ENCODE results near the gene MED29. TPM values are rescaled to one million over a fixed set of nuclear protein-coding genes. Genes with fewer than 3 reads are reported as not detected.

Gene MED29
- total RNA-seq, 1 experiment from 2014 or later: 37.1 TPM

DNA sequence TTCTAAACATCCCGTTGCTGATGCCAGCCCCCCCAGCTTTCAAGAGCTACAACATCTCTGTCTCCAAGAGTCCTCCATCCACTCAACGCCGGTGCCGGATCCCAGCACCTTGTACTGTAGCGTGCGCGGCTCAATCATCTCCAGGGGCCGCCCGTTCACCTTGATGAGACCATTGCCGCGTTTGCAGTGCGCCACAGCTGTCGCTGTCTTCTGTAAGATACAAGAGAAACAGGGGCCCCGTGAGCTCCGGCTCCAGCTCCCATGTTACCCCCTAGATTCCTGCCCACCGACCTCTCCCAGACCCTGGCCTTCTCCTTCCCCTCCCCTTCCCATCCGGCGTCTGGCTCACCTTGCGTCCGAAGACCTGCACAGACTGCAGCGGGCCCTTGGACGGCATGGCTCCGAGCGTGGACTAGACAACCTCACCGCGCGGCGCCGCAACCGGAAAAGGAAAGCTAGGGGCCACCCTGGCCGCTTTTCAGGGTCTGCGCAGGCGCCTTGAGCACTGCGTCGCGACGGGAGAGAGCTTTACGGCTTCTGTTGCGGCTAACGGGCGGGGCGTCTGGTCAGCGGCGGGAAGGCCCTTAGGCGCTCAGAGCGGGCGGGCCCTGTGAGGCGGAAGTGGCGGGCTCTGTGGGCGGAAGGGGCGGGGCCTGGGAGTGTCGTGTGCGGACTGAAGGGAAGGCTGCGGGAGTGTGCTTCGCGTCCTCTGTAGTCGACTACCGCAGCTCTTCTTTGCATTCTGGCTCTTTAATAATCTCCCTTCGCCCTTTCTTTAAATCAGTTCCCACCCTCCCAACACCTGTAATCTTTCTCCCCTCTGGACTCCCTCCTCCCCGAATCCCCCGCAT is 44.5 kb downstream of the MED29 start, which contains the start of gene RPS16:
TSS of gene RPS16 (minus strand) at position 451 of the 851 bp plus-strand sequence. CDS start at position 397, 54 bp downstream.
- no peak for TF ChIP-seq EZH2 (IDR thresholded peaks at IDR 0.05; ENCODE audit: borderline replicate concordance, low read depth, low read length, poor library complexity, severe bottlenecking)
- TF ChIP-seq, protein P1, sequence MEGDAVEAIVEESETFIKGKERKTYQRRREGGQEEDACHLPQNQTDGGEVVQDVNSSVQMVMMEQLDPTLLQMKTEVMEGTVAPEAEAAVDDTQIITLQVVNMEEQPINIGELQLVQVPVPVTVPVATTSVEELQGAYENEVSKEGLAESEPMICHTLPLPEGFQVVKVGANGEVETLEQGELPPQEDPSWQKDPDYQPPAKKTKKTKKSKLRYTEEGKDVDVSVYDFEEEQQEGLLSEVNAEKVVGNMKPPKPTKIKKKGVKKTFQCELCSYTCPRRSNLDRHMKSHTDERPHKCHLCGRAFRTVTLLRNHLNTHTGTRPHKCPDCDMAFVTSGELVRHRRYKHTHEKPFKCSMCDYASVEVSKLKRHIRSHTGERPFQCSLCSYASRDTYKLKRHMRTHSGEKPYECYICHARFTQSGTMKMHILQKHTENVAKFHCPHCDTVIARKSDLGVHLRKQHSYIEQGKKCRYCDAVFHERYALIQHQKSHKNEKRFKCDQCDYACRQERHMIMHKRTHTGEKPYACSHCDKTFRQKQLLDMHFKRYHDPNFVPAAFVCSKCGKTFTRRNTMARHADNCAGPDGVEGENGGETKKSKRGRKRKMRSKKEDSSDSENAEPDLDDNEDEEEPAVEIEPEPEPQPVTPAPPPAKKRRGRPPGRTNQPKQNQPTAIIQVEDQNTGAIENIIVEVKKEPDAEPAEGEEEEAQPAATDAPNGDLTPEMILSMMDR (conservative IDR thresholded peaks at IDR 0.05; ENCODE audit: low read depth, low read length): no peak

DNA sequence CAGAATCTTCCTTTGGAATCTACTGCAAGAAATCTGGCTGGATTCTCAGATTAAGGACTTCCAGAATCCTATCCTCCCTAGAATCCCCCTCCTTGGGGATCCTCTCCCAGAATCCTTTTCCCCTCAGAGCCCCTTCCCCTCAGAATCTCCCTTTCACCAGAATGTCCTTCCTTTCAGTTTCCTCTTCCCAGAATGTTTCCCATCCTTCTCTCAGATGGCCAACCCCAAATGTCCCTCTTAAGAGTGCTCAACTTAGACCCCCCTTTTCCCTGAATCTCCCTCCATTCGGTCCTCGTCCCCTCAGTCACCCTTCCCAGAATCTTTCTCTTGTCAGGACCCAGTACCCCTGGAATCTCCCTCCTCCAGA is 45.2 kb downstream of the MED29 start:
- POLR2A ChIA-PET (ENCODE audit: low non-redundant PET): interaction anchor here (0.6 to 1.6 kb wide), 12 partner anchors 9 to 1152 kb away, joined by 3 to 10 read pairs (median 6); partner anchors contain the start of genes MED29, PAF1 and SUPT5H
- H3K27ac ChIP-seq (ENCODE audit: low read depth, low read length, poor library complexity, severe bottlenecking): peak overlapping the region; percentile 97

More for the DNA sequence above, 44.5 kb downstream of the MED29 start, which contains the start of gene RPS16:
- Histone ChIP-seq H3K4me3 (ENCODE audit: low read depth, low read length, poor library complexity, severe bottlenecking) (peak within 1 kb of the TSS; percentile 100), H3K36me3 (ENCODE audit: insufficient read depth, low read length, poor library complexity, severe bottlenecking) (peaks cover 34% of the 10 kb centered on the region), H3K27ac (ENCODE audit: low read depth, low read length, poor library complexity, severe bottlenecking) (peak within 1 kb of the TSS; percentile 97), H3K4me1 (ENCODE audit: insufficient read depth, low read length, poor library complexity, severe bottlenecking) (peaks cover 12% of the 10 kb centered on the region), H3K27me3 (replicated peaks; ENCODE audit: insufficient read depth, low read depth, low read length, poor library complexity) (no peaks in the 10 kb centered on the region), H3K9me3 (ENCODE audit: low read depth, low read length, poor library complexity, severe bottlenecking) (no peaks in the 10 kb centered on the region)
- intact Hi-C loops (cut with micrococcal nuclease; ENCODE audit: unreplicated experiment): no loop called here
- DNase-seq (ENCODE audit: low spot score): peak; percentile 99
- ChIA-PET CTCF (interaction anchor here (0.5 to 0.8 kb wide), 3 partner anchors 21 to 94 kb away, joined by 3 to 6 read pairs (median 4); partner anchors contain the start of genes PLEKHG2 and SAMD4B), POLR2A (ENCODE audit: low non-redundant PET) (interaction anchor here (0.6 to 1.6 kb wide), 12 partner anchors 9 to 1153 kb away, joined by 3 to 10 read pairs (median 6); partner anchors contain the start of genes MED29, PAF1 and SUPT5H)
- no TSS peak for BruUV-seq (replicated peaks)

DNA sequence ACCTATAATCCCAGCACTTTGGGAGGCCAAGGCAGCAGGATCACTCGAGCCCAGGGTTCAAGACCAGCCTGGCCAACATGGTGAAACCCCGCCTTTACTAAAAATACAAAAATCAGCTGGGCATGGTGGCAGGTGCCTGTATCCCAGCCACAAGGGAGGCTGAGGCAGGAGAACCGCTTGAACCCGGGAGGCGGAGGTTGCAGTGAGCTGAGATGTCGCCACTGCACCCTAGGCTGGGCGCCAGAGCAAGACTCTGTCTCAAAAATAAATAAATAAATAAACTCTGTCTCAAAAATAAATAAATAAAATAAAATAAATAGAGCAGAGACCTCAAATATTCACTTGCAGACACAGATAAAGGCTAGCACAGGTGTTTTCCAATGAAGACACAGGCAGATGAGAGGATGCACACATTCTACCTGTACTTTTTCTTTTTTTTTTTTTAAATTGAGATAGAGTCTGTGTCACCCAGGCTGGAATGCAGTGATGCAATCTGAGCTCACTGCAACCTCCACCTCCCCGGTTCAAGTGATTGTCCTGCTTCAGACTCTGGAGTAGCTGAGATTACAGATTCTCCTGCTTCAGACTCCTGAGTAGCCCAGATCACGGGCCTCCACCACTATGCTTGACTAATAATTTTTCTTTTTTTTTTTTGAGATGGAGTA is 47.2 kb downstream of the MED29 start:
- DNase-seq (ENCODE audit: low spot score): no peak

More for the DNA sequence above, 45.2 kb downstream of the MED29 start:
- TF ChIP-seq, protein P1 (conservative IDR thresholded peaks at IDR 0.05; ENCODE audit: low read depth, low read length): no peak
- no peak for TF ChIP-seq EZH2 (IDR thresholded peaks at IDR 0.05; ENCODE audit: borderline replicate concordance, low read depth, low read length, poor library complexity, severe bottlenecking)
- no peaks in the 10 kb centered on the region for H3K27me3 ChIP-seq (replicated peaks; ENCODE audit: insufficient read depth, low read depth, low read length, poor library complexity)
- CTCF ChIA-PET: interaction anchor here (0.5 to 0.8 kb wide), 2 partner anchors 24 to 94 kb away, joined by 4 to 6 read pairs; partner anchors contain the start of genes PLEKHG2 and SAMD4B
- BruUV-seq (replicated peaks): TSS peak; percentile 99
- intact Hi-C loops (cut with micrococcal nuclease; ENCODE audit: unreplicated experiment): no loop called here
- H3K9me3 ChIP-seq (ENCODE audit: low read depth, low read length, poor library complexity, severe bottlenecking): no peaks in the 10 kb centered on the region
- H3K4me3 ChIP-seq (ENCODE audit: low read depth, low read length, poor library complexity, severe bottlenecking): peak overlapping the region; percentile 100
- peaks cover 32% of the 10 kb centered on the region for H3K36me3 ChIP-seq (ENCODE audit: insufficient read depth, low read length, poor library complexity, severe bottlenecking)
- no peak for DNase-seq (ENCODE audit: low spot score)
- peaks cover 12% of the 10 kb centered on the region for H3K4me1 ChIP-seq (ENCODE audit: insufficient read depth, low read length, poor library complexity, severe bottlenecking)

More for the DNA sequence above, 47.2 kb downstream of the MED29 start:
- ChIA-PET POLR2A (ENCODE audit: low non-redundant PET) (interaction anchor here (0.7 kb wide), 1 partner anchor 85 kb away, joined by 5 read pairs; no protein-coding TSS in a partner anchor), CTCF (no interaction called here)
- H3K9me3 ChIP-seq (ENCODE audit: low read depth, low read length, poor library complexity, severe bottlenecking): no peaks in the 10 kb centered on the region
- TF ChIP-seq EZH2 (IDR thresholded peaks at IDR 0.05; ENCODE audit: borderline replicate concordance, low read depth, low read length, poor library complexity, severe bottlenecking): no peak
- TF ChIP-seq, protein P1 (conservative IDR thresholded peaks at IDR 0.05; ENCODE audit: low read depth, low read length): no peak
- H3K27me3 ChIP-seq (replicated peaks; ENCODE audit: insufficient read depth, low read depth, low read length, poor library complexity): no peaks in the 10 kb centered on the region
- peaks cover 15% of the 10 kb centered on the region for H3K36me3 ChIP-seq (ENCODE audit: insufficient read depth, low read length, poor library complexity, severe bottlenecking)
- H3K27ac ChIP-seq (ENCODE audit: low read depth, low read length, poor library complexity, severe bottlenecking): no peak overlapping the region
- H3K4me3 ChIP-seq (ENCODE audit: low read depth, low read length, poor library complexity, severe bottlenecking): no peak overlapping the region
- intact Hi-C loops (cut with micrococcal nuclease; ENCODE audit: unreplicated experiment): no loop called here
- BruUV-seq (replicated peaks): no TSS peak
- peaks cover 12% of the 10 kb centered on the region for H3K4me1 ChIP-seq (ENCODE audit: insufficient read depth, low read length, poor library complexity, severe bottlenecking)

Data from A673 (cell line).